Activated CD4-positive, alpha-beta T cell treated with anti-CD3 and anti-CD28 coated beads, Interleukin-2, Interleukin-4, amounts not matched to agents 100 ng/mL and 50 ng/mL, durations not matched to agents 16 hours and 8 hours (primary cell): ENCODE results near the gene NEK1.
"Not testable (repeated sequence)": the region's sequence is repeated elsewhere in the genome, so short reads cannot be mapped to it uniquely, and the experiment has no call there.

Source experiments
- DNase-seq: peaks from one replicate; pipeline ENCODE4 v3.0.0-alpha.2; 2020; ENCODE audit warnings: low spot score

NEK1 gene

DNA sequence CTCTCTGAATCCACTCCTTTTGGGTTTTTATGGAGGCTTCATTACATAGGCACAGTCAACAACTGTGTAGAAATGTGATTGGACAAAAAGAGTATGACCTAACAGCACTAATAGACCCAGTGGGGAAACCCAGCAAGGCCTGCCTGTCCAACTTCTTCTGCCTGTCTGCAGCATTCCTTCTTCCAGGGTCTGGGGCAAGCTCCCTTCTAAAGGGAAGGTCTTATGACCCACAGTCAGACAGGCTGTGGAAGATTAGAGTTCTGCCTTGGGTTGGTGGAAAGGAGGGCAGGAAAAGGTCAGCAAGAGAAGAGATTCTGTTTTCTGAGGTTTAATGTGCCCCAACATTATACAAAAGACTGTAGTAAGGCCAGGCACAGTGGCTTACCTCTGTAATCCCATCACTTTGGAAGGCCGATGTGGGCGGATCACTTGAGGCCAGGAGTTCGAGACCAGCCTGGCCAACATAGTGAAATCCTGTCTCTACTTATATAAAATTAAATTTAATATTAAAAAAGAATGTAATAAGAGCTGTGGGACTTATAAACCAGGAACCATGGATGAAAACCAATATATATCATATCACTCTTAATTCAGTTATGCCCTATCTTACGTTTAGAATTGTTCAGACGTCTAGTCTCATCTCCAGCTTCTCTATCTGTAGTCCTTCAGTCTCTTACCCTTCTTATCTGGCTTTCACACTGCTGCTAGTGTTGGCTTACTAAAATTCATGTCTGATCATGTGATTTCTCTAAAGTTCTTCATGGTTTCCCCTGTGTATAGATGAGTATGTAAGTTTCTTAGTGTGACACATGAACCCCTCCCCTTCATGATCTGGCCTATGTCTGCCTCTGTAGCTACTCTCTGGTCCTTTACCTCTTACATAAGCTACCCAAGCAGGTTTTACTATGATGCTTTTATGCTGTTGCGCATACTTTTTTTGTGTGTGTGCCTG lies 14.2 kb upstream of the NEK1 start:
- DNase-seq = no peak

- no peak for DNase-seq
Observed at GRCh38 chr4:169625886-169626285, 13.5 kb upstream of the NEK1 start.

DNA sequence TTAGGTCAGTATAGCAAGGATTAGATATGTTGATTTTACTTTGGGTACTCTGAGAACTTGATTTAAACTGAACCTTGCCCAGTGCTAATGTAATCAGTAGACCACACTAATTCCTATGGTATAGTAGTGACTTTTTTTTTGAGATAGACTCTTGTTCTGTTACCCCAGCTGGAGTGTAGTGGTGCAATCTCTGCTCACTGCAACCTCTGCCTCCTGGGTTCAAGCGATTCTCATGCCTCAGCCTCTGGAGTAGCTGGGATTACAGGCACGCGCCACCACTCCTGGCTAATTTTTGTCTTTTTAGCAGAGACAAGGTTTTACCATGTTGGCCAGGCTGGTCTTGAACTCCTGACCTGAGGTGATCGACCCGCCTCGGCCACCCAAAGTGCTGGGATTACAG lies 11.6 kb upstream of the NEK1 start:
- not testable (repeated sequence) for DNase-seq

DNA sequence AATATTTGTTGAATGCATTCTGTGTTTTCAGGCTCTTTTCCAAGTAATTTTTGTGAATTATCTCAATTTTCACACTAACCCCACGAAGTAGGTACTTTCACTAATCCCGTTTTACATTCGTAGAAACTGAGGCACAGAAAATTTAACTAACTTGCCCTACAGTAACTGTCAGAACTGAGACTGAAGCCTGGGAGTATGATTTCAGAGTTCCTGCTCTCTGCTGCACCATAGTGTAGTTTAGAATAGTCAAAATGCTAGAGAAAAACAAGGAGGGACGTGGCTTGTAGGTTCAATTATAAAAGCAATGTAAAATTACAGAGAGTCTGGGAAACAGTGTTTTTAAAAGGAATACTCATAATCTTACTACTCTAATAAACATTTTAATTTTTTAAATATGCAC lies 10.2 kb upstream of the NEK1 start:
- no peak for DNase-seq

GRCh38 chr4:169621731-169622492 lies 9.5 kb upstream of the NEK1 start:
- DNase-seq = peak; percentile 78

DNA sequence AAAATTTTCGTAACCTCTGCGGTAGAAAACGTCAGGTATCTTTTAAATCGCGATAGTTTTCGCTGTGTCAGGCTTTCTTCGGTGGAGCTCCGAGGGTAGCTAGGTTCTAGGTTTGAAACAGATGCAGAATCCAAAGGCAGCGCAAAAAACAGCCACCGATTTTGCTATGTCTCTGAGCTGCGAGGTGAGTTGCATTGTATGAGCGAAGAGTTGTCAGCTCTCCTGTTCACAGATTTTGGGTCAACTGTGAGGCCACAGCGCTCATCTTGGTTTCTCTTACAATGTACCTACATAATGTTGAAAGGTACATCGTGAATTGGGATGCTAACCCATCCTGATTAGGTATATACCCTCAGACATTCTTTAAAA lies 8.5 kb upstream of the NEK1 start:
- DNase-seq = no peak

DNA sequence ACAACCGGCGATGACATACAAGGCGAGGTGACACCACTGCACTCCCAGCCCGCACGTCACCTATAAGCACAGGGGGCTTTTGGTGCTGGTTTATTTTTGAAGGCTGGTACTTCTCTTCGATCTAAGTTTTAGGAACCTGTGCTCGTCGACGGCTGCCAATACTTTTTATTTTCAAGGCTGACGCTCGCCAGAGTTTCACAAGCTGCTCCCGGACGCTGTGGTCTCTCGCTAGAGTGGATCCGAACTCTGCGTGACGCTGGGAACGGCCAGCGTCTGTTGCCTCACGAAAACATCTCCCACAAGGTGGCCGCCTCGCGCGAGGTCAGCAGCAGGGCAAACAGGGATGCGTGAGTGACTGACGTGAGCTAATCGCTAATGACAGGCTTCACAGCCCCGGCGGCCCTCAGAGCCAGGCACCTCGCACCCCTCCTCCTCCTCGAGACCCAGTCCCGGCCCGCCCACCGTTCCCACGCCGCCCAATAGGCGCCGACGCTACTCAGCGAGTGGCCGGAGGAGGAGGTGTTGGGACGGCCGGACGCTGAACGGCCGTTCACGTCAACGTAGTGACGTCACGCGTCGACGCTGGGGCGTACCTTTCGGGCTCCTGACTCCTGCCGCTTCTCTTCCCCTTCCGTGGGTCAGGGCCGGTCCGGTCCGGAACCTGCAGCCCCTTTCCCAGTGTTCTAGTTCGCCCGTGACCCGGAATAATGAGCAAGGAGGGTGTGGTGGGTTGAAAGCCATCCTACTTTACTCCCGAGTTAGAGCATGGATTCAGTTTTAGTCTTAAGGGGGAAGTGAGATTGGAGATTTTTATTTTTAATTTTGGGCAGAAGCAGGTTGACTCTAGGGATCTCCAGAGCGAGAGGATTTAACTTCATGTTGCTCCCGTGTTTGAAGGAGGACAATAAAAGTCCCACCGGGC lies 7.8 kb upstream of the NEK1 start, which contains the start of gene CLCN3:
CLCN3 (plus strand) TSS at position 621 of the 922 bp plus-strand sequence. CDS start 15,351 bp downstream, outside the sequence.
- peak; percentile 96 for DNase-seq

DNA sequence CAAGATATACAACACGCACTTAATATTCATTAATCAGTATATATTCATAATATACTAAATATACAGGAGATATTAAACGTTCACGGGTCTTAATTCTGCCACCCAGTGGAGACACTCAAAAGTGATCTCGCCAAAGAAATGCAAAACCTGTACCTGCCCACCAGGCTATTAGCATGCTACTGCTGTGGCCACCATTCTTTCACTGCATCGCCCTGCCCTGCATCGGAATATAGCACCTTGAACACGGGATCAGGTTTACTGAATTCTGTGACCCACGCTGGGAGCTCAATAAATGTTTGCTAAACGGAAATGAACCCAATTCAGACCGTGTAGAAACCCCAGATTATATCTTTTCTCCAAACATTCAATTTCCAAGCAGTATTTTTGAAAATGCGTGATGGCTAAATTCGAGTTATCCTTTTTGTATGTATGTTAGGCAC lies 7.2 kb upstream of the NEK1 start:
- DNase-seq = peak; percentile 56

GRCh38 chr4:169618986-169619385 lies 6.6 kb upstream of the NEK1 start:
- DNase-seq = no peak

- DNase-seq = no peak
Observed at GRCh38 chr4:169618286-169618685, 5.9 kb upstream of the NEK1 start.

DNA sequence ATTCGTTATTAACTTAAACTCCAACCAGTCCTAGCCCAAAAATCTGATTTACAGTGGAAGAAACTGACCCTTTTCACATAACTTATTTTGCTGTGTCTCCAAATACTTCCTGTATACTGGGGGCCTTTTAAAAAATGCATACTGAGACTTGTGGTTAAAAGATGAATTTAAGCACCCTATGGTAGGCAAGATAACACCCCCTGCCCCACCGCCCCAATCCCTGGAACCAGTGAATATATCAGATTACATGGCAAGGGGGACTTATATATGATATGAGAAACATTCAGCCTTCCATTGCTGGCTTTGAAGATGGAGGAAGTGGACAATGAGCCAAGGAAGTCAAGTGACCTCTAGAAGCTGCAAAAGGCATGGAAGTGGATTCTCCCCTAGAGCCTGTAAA lies 4.9 kb upstream of the NEK1 start:
- DNase-seq = no peak

GRCh38 chr4:169616846-169617245 lies 4.5 kb upstream of the NEK1 start:
- no peak for DNase-seq

DNA sequence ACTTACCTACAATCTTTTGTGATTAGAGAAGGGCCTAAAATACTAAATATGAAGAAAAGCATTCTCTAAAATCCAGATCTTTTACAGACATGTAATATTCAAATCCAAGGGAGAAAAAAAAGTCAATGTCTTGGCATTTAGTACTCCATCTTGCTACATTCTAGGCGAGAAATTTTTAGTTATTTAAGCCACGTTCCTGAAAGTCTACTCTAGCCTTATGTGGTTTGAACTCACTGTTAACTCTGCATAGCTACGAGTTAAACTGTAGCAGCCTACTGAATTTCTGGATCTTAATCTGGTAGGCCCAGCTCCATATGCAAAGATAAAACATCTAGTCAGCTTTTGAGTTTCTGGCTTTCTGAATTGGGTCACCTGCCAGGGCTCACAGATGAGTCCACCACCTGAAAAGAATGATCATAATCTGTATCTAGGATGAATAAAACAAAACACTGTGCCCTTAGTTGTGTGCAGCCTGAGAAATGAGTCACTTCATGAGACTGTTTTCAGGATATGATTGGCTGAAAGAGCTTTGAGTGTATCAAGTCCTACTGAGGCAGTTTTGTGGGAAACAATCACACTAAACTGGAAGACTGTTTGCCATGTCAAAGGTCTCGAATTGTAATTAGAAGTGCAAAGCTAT lies 3.2 kb upstream of the NEK1 start:
- peak; percentile 73 for DNase-seq

GRCh38 chr4:169612871-169613859 lies 782 bp upstream of the NEK1 start:
- peak; percentile 74 for DNase-seq

GRCh38 chr4:169611157-169611556 lies 1.2 kb downstream of the NEK1 start:
- DNase-seq = no peak

GRCh38 chr4:169604903-169605331 lies 7.5 kb downstream of the NEK1 start:
- DNase-seq = no peak

DNA sequence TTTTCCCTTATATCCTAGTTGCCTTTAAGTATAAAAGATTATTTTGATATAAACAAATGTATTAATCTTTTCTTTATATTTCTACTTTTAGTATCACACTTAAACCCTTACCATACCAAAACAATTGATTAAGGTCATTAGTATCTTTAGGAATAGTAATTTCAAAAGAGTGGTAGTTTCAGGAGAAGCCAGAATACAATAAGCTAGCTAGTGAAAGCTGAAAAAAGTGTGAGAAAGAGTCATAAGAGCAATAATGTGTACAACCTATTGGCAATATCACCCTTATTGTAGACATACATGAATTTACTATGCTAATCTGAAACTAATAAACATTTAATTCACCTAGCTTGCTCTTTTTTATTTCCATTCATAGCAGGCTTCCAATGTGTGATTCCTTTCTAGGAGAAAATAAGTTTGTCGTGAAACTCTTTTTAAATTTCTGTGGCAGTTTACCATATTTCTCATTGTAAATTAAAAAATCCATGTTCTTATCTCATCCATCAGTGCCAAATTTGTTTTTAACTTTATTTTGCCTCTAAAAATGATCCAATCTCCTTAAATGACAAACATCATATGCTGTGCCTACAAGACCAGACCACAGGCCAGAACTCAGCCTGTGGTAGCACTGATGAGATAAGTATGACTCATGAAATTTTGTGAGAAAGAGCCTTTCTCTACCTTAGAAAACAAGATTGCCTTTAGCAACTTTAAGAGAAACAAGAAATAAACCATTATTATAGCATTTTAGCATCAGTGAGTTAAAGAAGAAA lies 8.1 kb downstream of the NEK1 start:
- DNase-seq = peak; percentile 65

- DNase-seq = no peak
Observed at GRCh38 chr4:169603312-169603711, 9.1 kb downstream of the NEK1 start.
